Osteoblast (primary cell): ENCODE data around the gene SNTG2. TPM values are rescaled to one million over a fixed set of nuclear protein-coding genes. Genes with fewer than 3 reads are reported as not detected.

ENCODE experiments used
- DNase-seq: peaks from one replicate; pipeline ENCODE4 v3.0.0; 2011; ENCODE audit warnings: low spot score, mixed read lengths; ENCODE audit not compliant: insufficient read length; ENCODE audit errors: missing footprints
- H2AFZ ChIP-seq: 2 replicates; pipeline ENCODE4 v1.6.0; 2011; ENCODE audit warnings: mild to moderate bottlenecking, low read length
- H3K27ac ChIP-seq: 2 replicates; pipeline ENCODE4 v1.5.1; 2011; ENCODE audit warnings: mild to moderate bottlenecking, low read depth, low read length, moderate library complexity
- H3K27me3 ChIP-seq: 2 replicates; pipeline ENCODE4 v1.6.0; 2012; ENCODE audit warnings: mild to moderate bottlenecking, control low read depth, inconsistent platforms, low read length, moderate library complexity; ENCODE audit not compliant: insufficient read depth
- H3K36me3 ChIP-seq: 2 replicates; pipeline ENCODE4 v1.5.1; 2011; ENCODE audit warnings: mild to moderate bottlenecking, low read length, control low read depth, moderate library complexity; ENCODE audit not compliant: insufficient read depth
- H3K4me1 ChIP-seq: 2 replicates; pipeline ENCODE4 v1.5.1; 2011; ENCODE audit warnings: mild to moderate bottlenecking, low read length, control low read depth, moderate library complexity; ENCODE audit not compliant: insufficient read depth
- H3K4me2 ChIP-seq: 2 replicates; pipeline ENCODE4 v1.6.0; 2011; ENCODE audit warnings: mild to moderate bottlenecking, low read length; ENCODE audit not compliant: insufficient read depth
- H3K4me3 ChIP-seq: fragments of 200-600 bp; sonication (generic); 3 replicates; pipeline ENCODE4 v1.5.1; 2012; ENCODE audit warnings: mild to moderate bottlenecking, low read length, inconsistent platforms; ENCODE audit not compliant: insufficient read depth
- H3K79me2 ChIP-seq: 2 replicates; pipeline ENCODE4 v1.6.0; 2012; ENCODE audit warnings: mild to moderate bottlenecking, low read length, control low read depth, inconsistent platforms; ENCODE audit not compliant: insufficient read depth
- H3K9me3 ChIP-seq: 2 replicates; pipeline ENCODE4 v1.5.1; 2011; ENCODE audit warnings: low read depth, low read length, control low read depth
- H4K20me1 ChIP-seq: 2 replicates; pipeline ENCODE4 v1.6.0; 2012; ENCODE audit warnings: mild to moderate bottlenecking, low read length, control low read depth; ENCODE audit not compliant: insufficient read depth
- CTCF ChIP-seq: IDR thresholded peaks from 2 replicates; pipeline ENCODE4 v1.5.1; 2011; ENCODE audit warnings: mild to moderate bottlenecking, low read depth, low read length, moderate library complexity; ENCODE audit errors: extremely low read depth
- total RNA-seq: library from RNA; depleted of rRNA; stranded (reverse); fragments of >200 nt; gene quantifications from 2 replicates; pipeline ENCODE4 v1.2.3, GENCODE V29; 2012

The SNTG2 gene
- total RNA-seq, 1 donor: 1.4 TPM

- no peak overlapping the region for H3K27ac ChIP-seq
- H3K79me2 ChIP-seq: no peaks in the 10 kb centered on the region
- H4K20me1 ChIP-seq: no peaks in the 10 kb centered on the region
- no peaks in the 10 kb centered on the region for H3K4me1 ChIP-seq
- H3K4me2 ChIP-seq: no peak overlapping the region
- H3K9me3 ChIP-seq: no peaks in the 10 kb centered on the region
- no peak for DNase-seq
- H3K36me3 ChIP-seq: no peaks in the 10 kb centered on the region
- H2AFZ ChIP-seq: no peak overlapping the region
- no peaks in the 10 kb centered on the region for H3K27me3 ChIP-seq
- TF ChIP-seq CTCF: no peak
- H3K4me3 ChIP-seq: no peak overlapping the region
These were observed 332.6 kb downstream of the SNTG2 start for GRCh38 chr2:1283020-1283801.

GRCh38 chr2:1283871-1284270 is 333.2 kb downstream of the SNTG2 start:
- H3K79me2 ChIP-seq: no peaks in the 10 kb centered on the region
- no peak overlapping the region for H3K4me2 ChIP-seq
- H3K9me3 ChIP-seq: no peaks in the 10 kb centered on the region
- H3K27me3 ChIP-seq: no peaks in the 10 kb centered on the region
- DNase-seq: no peak
- no peak overlapping the region for H3K4me3 ChIP-seq
- H2AFZ ChIP-seq: no peak overlapping the region
- no peaks in the 10 kb centered on the region for H3K4me1 ChIP-seq
- no peak for TF ChIP-seq CTCF
- H3K36me3 ChIP-seq: no peaks in the 10 kb centered on the region
- no peak overlapping the region for H3K27ac ChIP-seq
- H4K20me1 ChIP-seq: no peaks in the 10 kb centered on the region

- Histone ChIP-seq H4K20me1 (no peaks in the 10 kb centered on the region), H2AFZ (no peak overlapping the region), H3K4me1 (no peaks in the 10 kb centered on the region), H3K36me3 (no peaks in the 10 kb centered on the region), H3K27ac (no peak overlapping the region), H3K4me3 (no peak overlapping the region), H3K9me3 (no peaks in the 10 kb centered on the region), H3K4me2 (no peak overlapping the region), H3K27me3 (no peaks in the 10 kb centered on the region), H3K79me2 (no peaks in the 10 kb centered on the region)
- no peak for TF ChIP-seq CTCF
- DNase-seq: no peak
These were observed 336.3 kb downstream of the SNTG2 start for GRCh38 chr2:1286929-1287328.

GRCh38 chr2:1287427-1287826 is 336.8 kb downstream of the SNTG2 start:
- no peak for DNase-seq
- Histone ChIP-seq H3K4me1 (no peaks in the 10 kb centered on the region), H4K20me1 (no peaks in the 10 kb centered on the region), H2AFZ (no peak overlapping the region), H3K9me3 (no peaks in the 10 kb centered on the region), H3K36me3 (no peaks in the 10 kb centered on the region), H3K79me2 (no peaks in the 10 kb centered on the region), H3K27me3 (no peaks in the 10 kb centered on the region), H3K4me3 (no peak overlapping the region), H3K4me2 (no peak overlapping the region), H3K27ac (no peak overlapping the region)
- TF ChIP-seq CTCF: no peak
